ENCODE results near the gene PLCH1. TPM values are rescaled to one million over a fixed set of nuclear protein-coding genes. Genes with fewer than 3 reads are reported as not detected.

PLCH1 gene
- total RNA-seq, 4 donors from 2014 or later = 0.29 to 12.0 (median 0.58) TPM

GRCh38 chr3:155604967-155605366 is 139.9 kb downstream of the PLCH1 start:
- no peaks in the 10 kb centered on the region for H3K4me1 ChIP-seq
- intact Hi-C loops (cut with DNase I; ENCODE audit: low total_unique reads) = no loop called here

GRCh38 chr3:155604126-155604525 is 140.7 kb downstream of the PLCH1 start:
- no peak overlapping the region for H3K27ac ChIP-seq
- intact Hi-C loops (cut with DNase I; ENCODE audit: low total_unique reads) = no loop called here
- no peak for TF ChIP-seq POLR2A (IDR thresholded peaks at IDR 0.05)
- TF ChIP-seq CTCF (IDR thresholded peaks at IDR 0.05) = no peak

More at GRCh38 chr3:155604967-155605366, 139.9 kb downstream of the PLCH1 start:
- no peaks in the 10 kb centered on the region for H3K27me3 ChIP-seq
- no peak overlapping the region for H3K4me3 ChIP-seq
- no peak overlapping the region for H3K27ac ChIP-seq
- no peaks in the 10 kb centered on the region for H3K9me3 ChIP-seq
- TF ChIP-seq CTCF (IDR thresholded peaks at IDR 0.05) = no peak
- no peak for TF ChIP-seq POLR2A (IDR thresholded peaks at IDR 0.05)
- no peaks in the 10 kb centered on the region for H3K36me3 ChIP-seq
- no peak for DNase-seq

GRCh38 chr3:155603302-155603701 is 141.6 kb downstream of the PLCH1 start:
- Histone ChIP-seq H3K27ac (no peak overlapping the region), H3K36me3 (no peaks in the 10 kb centered on the region), H3K27me3 (no peaks in the 10 kb centered on the region), H3K9me3 (no peaks in the 10 kb centered on the region), H3K4me3 (no peak overlapping the region), H3K4me1 (no peaks in the 10 kb centered on the region)
- intact Hi-C loops (cut with DNase I; ENCODE audit: low total_unique reads) = no loop called here
- no peak for DNase-seq
- TF ChIP-seq CTCF (IDR thresholded peaks at IDR 0.05) = no peak
- TF ChIP-seq POLR2A (IDR thresholded peaks at IDR 0.05) = no peak

More at GRCh38 chr3:155604126-155604525, 140.7 kb downstream of the PLCH1 start:
- Histone ChIP-seq H3K36me3 (no peaks in the 10 kb centered on the region), H3K27me3 (no peaks in the 10 kb centered on the region), H3K4me3 (no peak overlapping the region), H3K4me1 (no peaks in the 10 kb centered on the region), H3K9me3 (no peaks in the 10 kb centered on the region)
- no peak for DNase-seq

- Histone ChIP-seq H3K4me1 (no peaks in the 10 kb centered on the region), H3K27ac (no peak overlapping the region), H3K4me3 (no peak overlapping the region), H3K27me3 (no peaks in the 10 kb centered on the region), H3K36me3 (no peaks in the 10 kb centered on the region), H3K9me3 (no peaks in the 10 kb centered on the region)
- TF ChIP-seq POLR2A (IDR thresholded peaks at IDR 0.05) (no peak), CTCF (IDR thresholded peaks at IDR 0.05) (no peak)
- DNase-seq = no peak
- intact Hi-C loops (cut with DNase I; ENCODE audit: low total_unique reads) = no loop called here
These were observed 142.6 kb downstream of the PLCH1 start for GRCh38 chr3:155602307-155602706.

GRCh38 chr3:155598671-155599070 is 146.2 kb downstream of the PLCH1 start:
- no peak for DNase-seq
- Histone ChIP-seq H3K4me1 (no peaks in the 10 kb centered on the region), H3K27me3 (no peaks in the 10 kb centered on the region), H3K27ac (no peak overlapping the region), H3K36me3 (no peaks in the 10 kb centered on the region), H3K9me3 (no peaks in the 10 kb centered on the region), H3K4me3 (no peak overlapping the region)
- TF ChIP-seq POLR2A (IDR thresholded peaks at IDR 0.05) (no peak), CTCF (IDR thresholded peaks at IDR 0.05) (no peak)
- intact Hi-C loops (cut with DNase I; ENCODE audit: low total_unique reads) = no loop called here

All from uterus (tissue), 4 donors.